Memory B cell (primary cell): Measurements from ENCODE around the gene SHC4.

ENCODE experiments used
- ATAC-seq: fragments of 150-1000 bp; cut with Tn5 transposase; 2 replicates; pipeline ENCODE4 v1.10.0; 2021; ENCODE audit warnings: low read depth, mild to moderate bottlenecking, moderate library complexity
- DNase-seq, 2 donors: peaks; one replicate each; pipeline ENCODE4 v3.0.0; 2022; ENCODE audit warnings: low spot score in 2 of 2
- H3K27ac Mint-ChIP-seq: one replicate; pipeline ENCODE4 v1.8.0; 2022; ENCODE audit warnings: mild to moderate bottlenecking, moderate library complexity, mixed read lengths
- H3K27me3 Mint-ChIP-seq: one replicate; pipeline ENCODE4 v1.8.0; 2022; ENCODE audit warnings: mixed read lengths
- H3K36me3 Mint-ChIP-seq: one replicate; pipeline ENCODE4 v1.8.0; 2022; ENCODE audit warnings: mild to moderate bottlenecking, mixed read lengths
- H3K4me1 Mint-ChIP-seq: one replicate; pipeline ENCODE4 v1.8.0; 2022; ENCODE audit warnings: mixed read lengths
- H3K4me3 Mint-ChIP-seq: one replicate; pipeline ENCODE4 v1.8.0; 2022; ENCODE audit warnings: mild to moderate bottlenecking, moderate library complexity, mixed read lengths
- H3K9me3 Mint-ChIP-seq: one replicate; pipeline ENCODE4 v1.8.0; 2022; ENCODE audit warnings: mixed read lengths

SHC4 gene

GRCh38 chr15:48963524-48964113 is at the start of gene SHC4:
Gene SHC4 (minus strand): TSS chr15:48963919. CDS start chr15:48963015, 904 bp downstream.
- ATAC-seq (peak; percentile 37), DNase-seq (no peak)
- no peaks in the 10 kb centered on the region for H3K36me3 Mint-ChIP-seq
- H3K27ac Mint-ChIP-seq, result no peak within 1 kb of the TSS
- H3K4me1 Mint-ChIP-seq, result peaks cover 10% of the 10 kb centered on the region
- H3K9me3 Mint-ChIP-seq, result no peaks in the 10 kb centered on the region
- H3K4me3 Mint-ChIP-seq, result peak within 1 kb of the TSS; percentile 69
- peaks cover 23% of the 10 kb centered on the region for H3K27me3 Mint-ChIP-seq

DNA sequence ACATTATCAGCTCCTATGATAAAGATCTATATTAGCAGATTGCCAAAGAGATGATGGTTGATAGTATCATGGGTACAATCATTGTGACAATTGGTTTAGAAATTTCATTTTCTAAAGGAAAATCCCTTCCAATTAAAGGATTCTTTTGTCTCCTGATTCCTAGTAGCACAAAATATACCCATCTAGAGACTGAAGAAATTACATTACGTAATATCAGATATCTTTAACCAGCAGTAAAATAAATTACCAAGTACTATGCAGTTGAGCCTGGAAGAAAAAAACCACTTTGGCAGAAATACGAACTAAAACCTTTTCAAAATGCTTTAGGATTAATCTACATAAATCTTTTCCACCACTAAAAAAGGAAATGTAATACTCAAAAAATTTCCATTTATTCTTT is 35.6 kb upstream of the SHC4 start:
- H3K4me1 Mint-ChIP-seq, result no peaks in the 10 kb centered on the region
- peaks cover 57% of the 10 kb centered on the region for H3K36me3 Mint-ChIP-seq
- H3K27me3 Mint-ChIP-seq, result no peaks in the 10 kb centered on the region
- peaks cover 3% of the 10 kb centered on the region for H3K9me3 Mint-ChIP-seq
- ATAC-seq, result no peak
- DNase-seq, result no peak
- no peak overlapping the region for H3K27ac Mint-ChIP-seq
- H3K4me3 Mint-ChIP-seq, result no peak overlapping the region

- Mint-ChIP-seq H3K27ac (no peak overlapping the region), H3K36me3 (peaks cover 46% of the 10 kb centered on the region), H3K27me3 (no peaks in the 10 kb centered on the region), H3K9me3 (no peaks in the 10 kb centered on the region), H3K4me3 (no peak overlapping the region), H3K4me1 (peaks cover 2% of the 10 kb centered on the region)
- ATAC-seq, result no peak
- DNase-seq, result no peak
Observed at GRCh38 chr15:48996276-48996675, 32.6 kb upstream of the SHC4 start.

GRCh38 chr15:48993380-48993779 is 29.7 kb upstream of the SHC4 start:
- Mint-ChIP-seq H3K36me3 (peaks cover 34% of the 10 kb centered on the region), H3K27me3 (no peaks in the 10 kb centered on the region), H3K27ac (peak overlapping the region; percentile 75), H3K4me1 (peaks cover 2% of the 10 kb centered on the region), H3K9me3 (no peaks in the 10 kb centered on the region), H3K4me3 (no peak overlapping the region)
- ATAC-seq (no peak), DNase-seq (no peak)

GRCh38 chr15:48992545-48992944 is 28.8 kb upstream of the SHC4 start:
- DNase-seq (peak in 1 of 2 donors; percentile 9), ATAC-seq (peak; percentile 97)
- Mint-ChIP-seq H3K4me3 (no peak overlapping the region), H3K9me3 (no peaks in the 10 kb centered on the region), H3K27ac (peak overlapping the region; percentile 75), H3K27me3 (no peaks in the 10 kb centered on the region), H3K4me1 (peaks cover 2% of the 10 kb centered on the region), H3K36me3 (peaks cover 34% of the 10 kb centered on the region)

DNA sequence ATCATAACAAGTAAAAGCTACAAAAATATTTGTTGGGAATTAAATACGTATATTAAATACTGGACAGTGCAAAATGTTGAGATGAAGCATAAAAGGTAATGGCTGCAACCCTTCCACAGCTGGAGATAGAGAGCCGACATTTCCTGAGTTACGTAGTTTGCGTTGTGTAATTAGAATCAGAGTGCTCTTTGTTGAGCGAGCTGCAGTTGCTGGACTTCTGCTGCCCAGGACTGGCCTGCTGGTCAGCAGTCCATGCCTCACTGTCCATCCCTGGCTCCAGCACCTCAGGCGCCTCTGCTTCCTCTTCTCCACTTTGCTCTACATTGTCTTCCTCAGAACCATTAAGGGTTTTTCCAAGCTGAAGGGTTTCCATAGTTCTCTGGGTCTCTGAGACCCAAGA is 28.4 kb upstream of the SHC4 start:
- no peak for DNase-seq
- ATAC-seq, result no peak
- Mint-ChIP-seq H3K4me3 (no peak overlapping the region), H3K9me3 (no peaks in the 10 kb centered on the region), H3K27me3 (no peaks in the 10 kb centered on the region), H3K36me3 (peaks cover 32% of the 10 kb centered on the region), H3K4me1 (peaks cover 2% of the 10 kb centered on the region), H3K27ac (peak overlapping the region; percentile 75)

DNA sequence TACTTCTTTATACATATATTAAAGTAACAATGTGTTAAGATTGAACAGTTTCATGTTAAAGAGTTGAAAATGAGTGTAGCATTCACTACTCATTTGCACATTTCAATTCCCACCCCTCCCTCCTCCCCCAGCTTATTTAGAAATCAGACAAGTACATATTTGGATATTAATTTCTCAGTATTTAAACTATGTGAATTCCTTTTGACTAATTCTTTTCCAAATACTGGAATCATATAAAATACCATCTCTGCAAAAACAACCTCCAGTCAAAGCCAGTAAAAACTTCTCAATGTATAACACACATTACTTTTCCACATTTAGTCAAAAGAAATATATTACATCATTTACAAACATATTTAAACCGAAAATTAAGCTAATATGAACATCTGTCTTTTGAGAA is 25.5 kb upstream of the SHC4 start:
- no peaks in the 10 kb centered on the region for H3K27me3 Mint-ChIP-seq
- no peak overlapping the region for H3K27ac Mint-ChIP-seq
- no peaks in the 10 kb centered on the region for H3K9me3 Mint-ChIP-seq
- DNase-seq (no peak), ATAC-seq (no peak)
- peaks cover 14% of the 10 kb centered on the region for H3K36me3 Mint-ChIP-seq
- H3K4me3 Mint-ChIP-seq, result no peak overlapping the region
- H3K4me1 Mint-ChIP-seq, result peaks cover 2% of the 10 kb centered on the region

DNA sequence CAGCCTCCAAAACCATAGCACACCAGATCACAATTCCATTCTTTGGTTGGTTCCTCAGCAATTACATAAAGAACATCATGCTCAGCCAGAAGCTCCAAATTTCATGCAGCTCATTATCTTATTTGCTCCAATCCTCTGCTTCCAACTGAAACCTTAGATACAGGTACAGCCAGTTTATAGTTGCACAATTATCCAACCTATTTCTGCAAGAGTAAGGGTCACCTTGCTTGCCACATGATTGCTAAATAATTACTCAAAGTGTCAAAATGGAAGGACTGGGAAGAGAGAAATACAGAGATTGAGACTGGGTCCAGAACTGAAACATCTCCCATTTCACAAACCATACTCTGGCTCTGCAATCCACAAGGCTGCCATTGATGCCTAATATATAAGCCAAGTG is 23.4 kb upstream of the SHC4 start:
- Mint-ChIP-seq H3K4me1 (no peaks in the 10 kb centered on the region), H3K9me3 (no peaks in the 10 kb centered on the region), H3K27me3 (peaks cover 2% of the 10 kb centered on the region), H3K27ac (no peak overlapping the region), H3K4me3 (no peak overlapping the region), H3K36me3 (peaks cover 8% of the 10 kb centered on the region)
- no peak for DNase-seq
- ATAC-seq, result no peak

DNA sequence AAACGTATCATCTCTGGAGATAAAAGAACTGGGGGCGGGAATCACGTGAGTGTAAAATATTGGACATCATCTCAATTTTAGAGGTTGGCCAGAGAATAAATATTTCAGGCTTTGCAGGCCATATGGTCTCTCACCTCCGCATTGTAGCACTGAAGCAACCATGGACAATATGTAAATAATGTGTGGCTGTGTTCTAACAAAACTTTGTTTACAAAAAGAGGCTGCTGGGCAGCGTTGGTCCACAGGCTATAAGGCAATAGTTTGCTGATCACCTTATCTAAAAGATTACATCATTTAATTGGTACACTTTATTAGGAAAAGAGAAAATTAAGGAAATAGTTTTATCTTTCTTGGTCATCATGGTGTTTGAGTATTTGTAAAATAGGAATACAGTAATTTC is 22.5 kb upstream of the SHC4 start:
- DNase-seq (no peak), ATAC-seq (no peak)
- Mint-ChIP-seq H3K4me1 (no peaks in the 10 kb centered on the region), H3K4me3 (no peak overlapping the region), H3K36me3 (peaks cover 7% of the 10 kb centered on the region), H3K27me3 (peaks cover 5% of the 10 kb centered on the region), H3K27ac (no peak overlapping the region), H3K9me3 (no peaks in the 10 kb centered on the region)

DNA sequence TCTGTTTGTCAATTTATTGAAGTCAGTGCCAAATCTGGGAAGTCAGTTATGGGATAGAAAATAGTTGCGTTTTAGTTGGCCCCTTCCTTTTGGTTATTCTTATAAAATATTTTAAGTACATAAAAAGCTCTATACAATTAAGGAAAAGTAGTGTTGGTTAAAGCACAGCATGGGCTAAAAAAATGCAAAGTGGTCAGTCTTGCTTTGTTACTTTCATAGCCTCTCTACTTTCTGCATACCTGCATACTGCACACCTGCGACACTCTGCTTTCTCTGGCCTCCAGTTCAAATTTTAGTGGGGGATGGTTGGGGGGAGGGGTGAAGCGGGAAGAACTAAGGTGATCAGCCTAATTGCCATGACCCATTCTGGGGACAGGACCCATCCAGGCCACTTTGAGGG is 21.8 kb upstream of the SHC4 start:
- Mint-ChIP-seq H3K36me3 (peaks cover 3% of the 10 kb centered on the region), H3K27ac (no peak overlapping the region), H3K9me3 (no peaks in the 10 kb centered on the region), H3K4me1 (no peaks in the 10 kb centered on the region), H3K27me3 (peaks cover 7% of the 10 kb centered on the region), H3K4me3 (no peak overlapping the region)
- no peak for ATAC-seq
- DNase-seq, result no peak

GRCh38 chr15:48984811-48985352 is 21.2 kb upstream of the SHC4 start:
- DNase-seq (no peak), ATAC-seq (no peak)
- H3K27me3 Mint-ChIP-seq, result peaks cover 8% of the 10 kb centered on the region
- H3K9me3 Mint-ChIP-seq, result no peaks in the 10 kb centered on the region
- H3K36me3 Mint-ChIP-seq, result no peaks in the 10 kb centered on the region
- H3K4me3 Mint-ChIP-seq, result no peak overlapping the region
- H3K4me1 Mint-ChIP-seq, result no peaks in the 10 kb centered on the region
- H3K27ac Mint-ChIP-seq, result no peak overlapping the region

DNA sequence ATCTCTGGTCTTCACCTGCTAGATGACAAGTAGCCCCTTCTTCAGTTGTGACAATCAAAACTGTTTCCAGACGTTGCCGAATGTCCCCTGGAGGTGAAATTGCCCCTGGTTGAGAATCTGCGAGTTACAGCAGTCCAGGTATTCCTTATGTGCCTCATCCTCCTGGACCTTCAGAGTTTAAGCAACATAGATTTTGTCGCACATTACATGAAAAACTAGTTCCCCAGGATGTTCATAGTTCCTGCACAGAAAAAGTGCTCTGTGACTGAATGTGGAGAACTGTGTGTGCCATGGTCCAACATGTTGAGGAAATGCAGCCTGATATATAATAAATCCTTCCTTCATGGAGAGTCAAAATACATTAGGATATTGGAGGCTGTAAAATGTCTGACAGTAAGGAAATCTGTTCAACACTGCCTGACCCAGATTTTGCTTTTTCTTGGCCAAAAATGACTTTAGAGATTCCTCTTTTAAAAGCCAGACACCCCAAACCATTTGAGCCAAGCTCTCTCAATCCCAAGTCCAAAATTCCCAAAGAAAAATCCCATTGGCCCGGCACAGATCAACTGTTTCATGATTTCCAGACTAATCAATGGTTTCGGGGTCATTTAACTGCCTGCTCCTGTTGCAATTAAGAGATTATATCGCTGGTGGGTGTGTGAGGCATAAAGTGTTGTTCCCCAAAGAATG is 20.4 kb upstream of the SHC4 start:
- Mint-ChIP-seq H3K36me3 (no peaks in the 10 kb centered on the region), H3K27ac (no peak overlapping the region), H3K9me3 (no peaks in the 10 kb centered on the region), H3K4me3 (no peak overlapping the region), H3K4me1 (no peaks in the 10 kb centered on the region), H3K27me3 (peaks cover 10% of the 10 kb centered on the region)
- ATAC-seq (no peak), DNase-seq (no peak)

DNA sequence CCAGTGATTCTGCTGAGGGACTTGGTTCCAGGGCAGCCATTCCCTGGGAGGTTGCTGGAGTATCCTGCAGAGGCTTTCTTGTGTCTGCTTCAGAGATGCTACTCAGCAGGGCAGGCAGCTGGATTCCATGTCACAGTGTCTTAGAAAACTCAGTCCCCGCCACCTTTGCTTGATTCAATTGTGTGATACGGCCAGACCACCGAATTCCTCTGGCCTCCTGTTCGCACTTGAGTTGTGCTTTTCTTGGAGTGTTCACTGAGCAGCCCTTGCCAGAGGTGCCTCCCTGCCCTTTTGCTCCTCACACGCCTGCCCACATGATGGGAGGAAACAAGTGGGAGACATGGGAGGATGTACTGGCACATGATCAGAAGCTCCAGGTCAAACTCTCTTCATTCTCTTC is 19.6 kb upstream of the SHC4 start:
- Mint-ChIP-seq H3K4me3 (no peak overlapping the region), H3K27ac (no peak overlapping the region), H3K9me3 (no peaks in the 10 kb centered on the region), H3K27me3 (peaks cover 12% of the 10 kb centered on the region), H3K4me1 (no peaks in the 10 kb centered on the region), H3K36me3 (no peaks in the 10 kb centered on the region)
- no peak for ATAC-seq
- no peak for DNase-seq

GRCh38 chr15:48981941-48982340 is 18.2 kb upstream of the SHC4 start:
- no peak overlapping the region for H3K4me3 Mint-ChIP-seq
- no peak for DNase-seq

GRCh38 chr15:48978638-48979037 is 14.9 kb upstream of the SHC4 start:
- ATAC-seq (no peak), DNase-seq (no peak)
- Mint-ChIP-seq H3K9me3 (no peaks in the 10 kb centered on the region), H3K27me3 (peaks cover 18% of the 10 kb centered on the region), H3K27ac (no peak overlapping the region), H3K36me3 (no peaks in the 10 kb centered on the region), H3K4me3 (no peak overlapping the region), H3K4me1 (no peaks in the 10 kb centered on the region)

More at GRCh38 chr15:48981941-48982340, 18.2 kb upstream of the SHC4 start:
- H3K27me3 Mint-ChIP-seq, result peaks cover 15% of the 10 kb centered on the region
- H3K9me3 Mint-ChIP-seq, result no peaks in the 10 kb centered on the region
- ATAC-seq, result no peak
- H3K27ac Mint-ChIP-seq, result no peak overlapping the region
- no peaks in the 10 kb centered on the region for H3K36me3 Mint-ChIP-seq
- no peaks in the 10 kb centered on the region for H3K4me1 Mint-ChIP-seq
